Measurements from ENCODE around the gene SHISA5. TPM values are rescaled to one million over a fixed set of nuclear protein-coding genes. Genes with fewer than 3 reads are reported as not detected.
"Not testable (repeated sequence)": the region's sequence is repeated elsewhere in the genome, so short reads cannot be mapped to it uniquely, and the experiment has no call there.

SHISA5 gene
- total RNA-seq, 1 donor from 2014 or later = 142 TPM

- intact Hi-C loops (cut with micrococcal nuclease) = no loop called here
These were observed 40.3 kb downstream of the SHISA5 start for GRCh38 chr3:48463703-48464102.

GRCh38 chr3:48461767-48462166 lies 42.2 kb downstream of the SHISA5 start:
- intact Hi-C loops (cut with micrococcal nuclease) = not testable (repeated sequence)

- intact Hi-C loops (cut with micrococcal nuclease) = no loop called here
These were observed 43.5 kb downstream of the SHISA5 start for GRCh38 chr3:48460517-48460902.

GRCh38 chr3:48459773-48460516 lies 44.0 kb downstream of the SHISA5 start:
- intact Hi-C loops (cut with micrococcal nuclease) = no loop called here

- intact Hi-C loops (cut with micrococcal nuclease) = no loop called here
These were observed 44.6 kb downstream of the SHISA5 start for GRCh38 chr3:48459331-48459730.

- intact Hi-C loops (cut with micrococcal nuclease) = no loop called here
These were observed 47.5 kb downstream of the SHISA5 start for GRCh38 chr3:48456456-48456855.

GRCh38 chr3:48451270-48451669 lies 52.7 kb downstream of the SHISA5 start:
- intact Hi-C loops (cut with micrococcal nuclease) = no loop called here

- intact Hi-C loops (cut with micrococcal nuclease) = loop anchor here (1.0 kb wide), 2 partner anchors 10 to 102 kb away; no protein-coding TSS in a partner anchor
These were observed 57.4 kb downstream of the SHISA5 start, which contains the start of gene ATRIP for GRCh38 chr3:48446425-48447193. Gene ATRIP (plus strand): TSS chr3:48446737. CDS start chr3:48446846, 109 bp downstream.

- intact Hi-C loops (cut with micrococcal nuclease) = loop anchor here (1.0 kb wide), 2 partner anchors 10 to 102 kb away; no protein-coding TSS in a partner anchor
These were observed 57.9 kb downstream of the SHISA5 start for GRCh38 chr3:48446043-48446424.

- intact Hi-C loops (cut with micrococcal nuclease) = no loop called here
These were observed 58.6 kb downstream of the SHISA5 start for GRCh38 chr3:48445277-48445882.

GRCh38 chr3:48441940-48442339 lies 62.0 kb downstream of the SHISA5 start:
- intact Hi-C loops (cut with micrococcal nuclease) = loop anchor here (2.0 kb wide), 2 partner anchors 31 to 63 kb away; partner anchors contain the start of gene SHISA5

GRCh38 chr3:48440590-48440958 lies 63.4 kb downstream of the SHISA5 start:
- intact Hi-C loops (cut with micrococcal nuclease) = loop anchor here (1.0 to 2.0 kb wide), 3 partner anchors 32 to 116 kb away; partner anchors contain the start of genes PFKFB4 and SHISA5

- intact Hi-C loops (cut with micrococcal nuclease) = loop anchor here (1.0 to 2.0 kb wide), 3 partner anchors 33 to 116 kb away; partner anchors contain the start of genes PFKFB4 and SHISA5
These were observed 64.0 kb downstream of the SHISA5 start, which contains the start of the genes CCDC51 and TMA7 for GRCh38 chr3:48439820-48440589. Gene CCDC51 (minus strand): TSS chr3:48440119. CDS start chr3:48435128, 4,991 bp downstream. Gene TMA7 (plus strand): TSS chr3:48440257. CDS start chr3:48440297, 40 bp downstream.

- intact Hi-C loops (cut with micrococcal nuclease) = no loop called here
These were observed 66.2 kb downstream of the SHISA5 start for GRCh38 chr3:48437812-48438211.

- intact Hi-C loops (cut with micrococcal nuclease) = loop anchor here (1.0 kb wide), 5 partner anchors 9 to 205 kb away; partner anchors contain the start of gene ATRIP
These were observed 67.1 kb downstream of the SHISA5 start for GRCh38 chr3:48436855-48437254.

- intact Hi-C loops (cut with micrococcal nuclease) = loop anchor here (1.0 kb wide), 5 partner anchors 10 to 204 kb away; partner anchors contain the start of gene ATRIP
These were observed 67.5 kb downstream of the SHISA5 start for GRCh38 chr3:48436477-48436787.

GRCh38 chr3:48435774-48436476 lies 68.0 kb downstream of the SHISA5 start:
- intact Hi-C loops (cut with micrococcal nuclease) = loop anchor here (1.0 kb wide), 5 partner anchors 10 to 204 kb away; partner anchors contain the start of gene ATRIP

GRCh38 chr3:48435223-48435595 lies 68.8 kb downstream of the SHISA5 start:
- intact Hi-C loops (cut with micrococcal nuclease) = no loop called here

- intact Hi-C loops (cut with micrococcal nuclease) = no loop called here
These were observed 69.3 kb downstream of the SHISA5 start for GRCh38 chr3:48434591-48435222.

Measured in T-helper 2 cell treated with Interferon-gamma antibody and Interleukin-4, amounts not matched to agents 100 ng/mL and 5 ng/mL, for 36 hours (primary cell).